Erythroblast (primary cell): Measurements from ENCODE around the gene ZNF780A.
A peak's percentile ranks its signal among the peaks of the same experiment; 100 is the strongest.

Source experiments
- GATA1 ChIP-seq: IDR thresholded peaks from 2 replicates; pipeline ENCODE4 v1.6.1; 2011; ENCODE audit warnings: low read depth, mild to moderate bottlenecking, control low read depth, low read length, moderate library complexity
- POLR2A ChIP-seq: IDR thresholded peaks from 2 replicates; pipeline ENCODE4 v1.6.1; 2011; ENCODE audit warnings: mild to moderate bottlenecking, low read length

DNA sequence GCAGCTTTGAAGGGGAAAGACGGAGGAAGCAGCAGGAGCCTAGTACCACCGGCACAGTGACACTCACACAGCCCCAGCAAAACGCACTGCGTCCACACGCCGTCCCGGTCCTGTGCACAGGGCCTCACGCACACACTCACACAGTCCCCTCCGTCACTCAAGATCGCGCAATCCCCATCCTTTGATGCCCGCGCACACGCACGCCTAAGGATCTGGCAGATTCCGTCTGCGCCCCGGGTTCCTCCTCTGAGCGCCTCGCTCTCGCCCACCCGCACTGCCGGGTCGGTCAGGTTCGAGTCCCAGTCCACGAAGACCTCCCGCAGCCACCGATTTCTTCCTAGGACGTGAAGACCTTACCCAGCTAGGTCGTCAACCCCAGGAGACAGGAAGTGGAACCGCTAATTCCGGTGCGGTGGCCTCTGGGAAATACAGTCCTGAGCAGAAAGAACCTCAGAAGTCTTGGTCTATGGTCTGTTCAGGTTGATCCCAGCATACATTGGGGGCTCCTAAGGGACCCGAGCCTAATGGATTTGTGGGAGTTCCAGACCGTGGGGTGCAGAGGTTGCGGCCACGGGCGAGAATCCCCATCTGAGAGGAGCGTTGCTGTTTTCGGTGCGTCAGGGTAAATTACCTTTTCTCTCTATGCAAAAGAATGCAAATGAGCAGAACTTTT lies 34.8 kb downstream of the ZNF780A start, which contains the start of gene ZNF780B:
- TF ChIP-seq POLR2A (peak; percentile 31), GATA1 (no peak)
